Nephron (organoid): ENCODE measurements around the gene ASTN2.

Source experiments
- H3K27ac Mint-ChIP-seq, 3 experiments: 2 replicates each; pipeline ENCODE4 v1.8.0; 2020; ENCODE audit warnings: mixed read lengths in 3 of 3, mild to moderate bottlenecking in 2 of 3, moderate library complexity in 1 of 3
- H3K27me3 Mint-ChIP-seq: 2 replicates; pipeline ENCODE4 v1.8.0; 2021; ENCODE audit warnings: low read depth, mild to moderate bottlenecking, moderate library complexity, mixed read lengths
- H3K36me3 Mint-ChIP-seq: 2 replicates; pipeline ENCODE4 v1.8.0; 2020; ENCODE audit warnings: low read depth, mixed read lengths
- H3K4me1 Mint-ChIP-seq: 2 replicates; pipeline ENCODE4 v1.8.0; 2020; ENCODE audit warnings: mixed read lengths
- H3K4me3 Mint-ChIP-seq, 3 experiments: 2 replicates each; pipeline ENCODE4 v1.8.0; 2020; ENCODE audit warnings: mild to moderate bottlenecking in 3 of 3, mixed read lengths in 3 of 3, moderate library complexity in 2 of 3
- H3K9me3 Mint-ChIP-seq: 2 replicates; pipeline ENCODE4 v1.8.0; 2020; ENCODE audit warnings: mixed read lengths
- TF ChIP-seq, protein P1 (sequence below), 3 experiments: fragments of 200-600 bp; sonication (generic); IDR thresholded peaks; one replicate each; pipeline ENCODE4 v1.5.0; 2021; ENCODE audit warnings: antibody characterized with exemption in 3 of 3; ENCODE audit not compliant: unreplicated experiment in 3 of 3

The ASTN2 gene

GRCh38 chr9:116549786-116550660, 864.8 kb downstream of the ASTN2 start:
- peaks cover 17% of the 10 kb centered on the region for H3K4me1 Mint-ChIP-seq
- H3K4me3 Mint-ChIP-seq = no peak overlapping the region
- no peaks in the 10 kb centered on the region for H3K36me3 Mint-ChIP-seq
- TF ChIP-seq, protein P1, sequence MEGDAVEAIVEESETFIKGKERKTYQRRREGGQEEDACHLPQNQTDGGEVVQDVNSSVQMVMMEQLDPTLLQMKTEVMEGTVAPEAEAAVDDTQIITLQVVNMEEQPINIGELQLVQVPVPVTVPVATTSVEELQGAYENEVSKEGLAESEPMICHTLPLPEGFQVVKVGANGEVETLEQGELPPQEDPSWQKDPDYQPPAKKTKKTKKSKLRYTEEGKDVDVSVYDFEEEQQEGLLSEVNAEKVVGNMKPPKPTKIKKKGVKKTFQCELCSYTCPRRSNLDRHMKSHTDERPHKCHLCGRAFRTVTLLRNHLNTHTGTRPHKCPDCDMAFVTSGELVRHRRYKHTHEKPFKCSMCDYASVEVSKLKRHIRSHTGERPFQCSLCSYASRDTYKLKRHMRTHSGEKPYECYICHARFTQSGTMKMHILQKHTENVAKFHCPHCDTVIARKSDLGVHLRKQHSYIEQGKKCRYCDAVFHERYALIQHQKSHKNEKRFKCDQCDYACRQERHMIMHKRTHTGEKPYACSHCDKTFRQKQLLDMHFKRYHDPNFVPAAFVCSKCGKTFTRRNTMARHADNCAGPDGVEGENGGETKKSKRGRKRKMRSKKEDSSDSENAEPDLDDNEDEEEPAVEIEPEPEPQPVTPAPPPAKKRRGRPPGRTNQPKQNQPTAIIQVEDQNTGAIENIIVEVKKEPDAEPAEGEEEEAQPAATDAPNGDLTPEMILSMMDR (IDR thresholded peaks at IDR 0.05; ENCODE audit: unreplicated experiment in 3 of 3) = no peak
- no peaks in the 10 kb centered on the region for H3K27me3 Mint-ChIP-seq
- no peaks in the 10 kb centered on the region for H3K9me3 Mint-ChIP-seq
- no peak overlapping the region for H3K27ac Mint-ChIP-seq

DNA sequence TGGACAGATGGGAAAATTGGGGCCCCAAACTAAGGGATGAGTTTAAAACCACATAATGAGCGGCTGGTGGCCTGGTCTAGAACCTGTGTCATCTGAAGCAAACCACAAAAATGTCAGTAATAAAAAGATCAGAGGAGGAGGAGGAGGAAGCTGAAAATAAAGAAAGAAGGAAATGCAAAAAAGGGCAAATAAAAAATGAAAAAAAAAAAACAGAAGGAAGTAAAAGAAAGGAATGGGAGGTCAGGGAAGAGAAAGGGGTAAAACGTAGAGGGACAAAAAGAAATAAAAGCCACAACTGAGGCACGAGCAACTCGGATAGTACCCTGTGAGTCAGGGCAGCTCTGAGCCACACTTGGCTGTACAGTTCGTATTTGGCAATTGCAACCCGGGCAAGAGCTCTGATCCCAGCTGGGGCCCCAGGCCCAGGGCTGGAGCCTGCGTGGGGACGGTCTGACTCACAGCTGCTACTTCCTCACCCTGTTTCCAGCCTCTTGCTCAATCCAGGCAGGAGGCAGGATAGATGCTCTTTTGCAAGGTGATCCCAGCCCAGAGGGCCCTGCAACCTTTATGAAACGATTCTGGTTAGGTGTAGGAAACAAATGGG, 865.7 kb downstream of the ASTN2 start:
- TF ChIP-seq, protein P1 (IDR thresholded peaks at IDR 0.05; ENCODE audit: unreplicated experiment in 3 of 3) = no peak
- peak overlapping the region in 1 of 3 experiments; percentile 10 for H3K27ac Mint-ChIP-seq
- no peaks in the 10 kb centered on the region for H3K9me3 Mint-ChIP-seq
- H3K36me3 Mint-ChIP-seq = no peaks in the 10 kb centered on the region
- H3K27me3 Mint-ChIP-seq = no peaks in the 10 kb centered on the region
- peaks cover 13% of the 10 kb centered on the region for H3K4me1 Mint-ChIP-seq
- H3K4me3 Mint-ChIP-seq = no peak overlapping the region

GRCh38 chr9:116547729-116548426, 867.0 kb downstream of the ASTN2 start:
- Mint-ChIP-seq H3K9me3 (no peaks in the 10 kb centered on the region), H3K27ac (peak overlapping the region in 1 of 3 experiments; percentile 50), H3K36me3 (no peaks in the 10 kb centered on the region), H3K4me3 (no peak overlapping the region), H3K4me1 (peaks cover 13% of the 10 kb centered on the region), H3K27me3 (no peaks in the 10 kb centered on the region)
- TF ChIP-seq, protein P1 (IDR thresholded peaks at IDR 0.05; ENCODE audit: unreplicated experiment in 3 of 3) = no peak

GRCh38 chr9:116546711-116547581, 867.9 kb downstream of the ASTN2 start:
- no peaks in the 10 kb centered on the region for H3K9me3 Mint-ChIP-seq
- TF ChIP-seq, protein P1 (IDR thresholded peaks at IDR 0.05; ENCODE audit: unreplicated experiment in 3 of 3) = no peak
- no peaks in the 10 kb centered on the region for H3K27me3 Mint-ChIP-seq
- no peak overlapping the region for H3K4me3 Mint-ChIP-seq
- H3K27ac Mint-ChIP-seq = peak overlapping the region in 1 of 3 experiments; percentile 50
- no peaks in the 10 kb centered on the region for H3K36me3 Mint-ChIP-seq
- peaks cover 13% of the 10 kb centered on the region for H3K4me1 Mint-ChIP-seq

- Mint-ChIP-seq H3K4me1 (peaks cover 13% of the 10 kb centered on the region), H3K27ac (no peak overlapping the region), H3K4me3 (no peak overlapping the region), H3K36me3 (no peaks in the 10 kb centered on the region), H3K27me3 (no peaks in the 10 kb centered on the region), H3K9me3 (no peaks in the 10 kb centered on the region)
- TF ChIP-seq, protein P1 (IDR thresholded peaks at IDR 0.05; ENCODE audit: unreplicated experiment in 3 of 3) = no peak
Measured at GRCh38 chr9:116544896-116545295, 870.0 kb downstream of the ASTN2 start.
